SK-N-SH treated with all-trans-retinoic acid at 6 μM for 48 hours (cell line): ENCODE data around the gene SMAP2.

ENCODE experiments used
- BACH2 ChIP-seq: fragments of 250-450 bp; sonication (Bioruptor Pico); IDR thresholded peaks from 2 replicates; pipeline ENCODE4 v1.9.0; 2021; ENCODE audit warnings: mild to moderate bottlenecking, borderline replicate concordance
- CREB5 ChIP-seq: fragments of 250-450 bp; sonication (Bioruptor Pico); IDR thresholded peaks from 2 replicates; pipeline ENCODE4 v1.5.1; 2020; ENCODE audit warnings: low read depth, mild to moderate bottlenecking, moderate library complexity
- PATZ1 ChIP-seq: fragments of 250-450 bp; sonication (Bioruptor Pico); IDR thresholded peaks from 2 replicates; pipeline ENCODE4 v1.8.0; 2020; ENCODE audit warnings: mild to moderate bottlenecking, moderate library complexity, borderline replicate concordance
- PPARA ChIP-seq: fragments of 250-450 bp; sonication (Bioruptor Pico); IDR thresholded peaks from 2 replicates; pipeline ENCODE4 v1.5.0; 2020; ENCODE audit warnings: mild to moderate bottlenecking, borderline replicate concordance
- TOX ChIP-seq: fragments of 250-450 bp; sonication (Bioruptor Pico); IDR thresholded peaks from 2 replicates; pipeline ENCODE4 v1.8.0; 2021; ENCODE audit warnings: mild to moderate bottlenecking, moderate library complexity, borderline replicate concordance
- ZNF565 ChIP-seq: fragments of 450-650 bp; formaldehyde crosslinking; conservative IDR thresholded peaks from 2 replicates; pipeline ENCODE4 v1.5.0; 2020; ENCODE audit warnings: low read depth, mild to moderate bottlenecking, moderate library complexity
- ZNF70 ChIP-seq: fragments of 450-650 bp; formaldehyde crosslinking; IDR thresholded peaks from 2 replicates; pipeline ENCODE4 v1.5.0; 2020; ENCODE audit warnings: mild to moderate bottlenecking, moderate library complexity

- TF ChIP-seq CREB5 (CRISPR knock-in tag): no peak
- TF ChIP-seq ZNF565 (CRISPR knock-in tag): no peak
- no peak for TF ChIP-seq PATZ1 (CRISPR knock-in tag)
- TF ChIP-seq TOX: no peak
- TF ChIP-seq BACH2 (CRISPR knock-in tag): no peak
- no peak for TF ChIP-seq PPARA (CRISPR knock-in tag)
- TF ChIP-seq ZNF70 (CRISPR knock-in tag): no peak
Measured at GRCh38 chr1:40405812-40406211, 32.3 kb downstream of the SMAP2 start.
